ENCODE measurements around the gene MRPL41.
"Not testable (repeated sequence)": the region's sequence is repeated elsewhere in the genome, so short reads cannot be mapped to it uniquely, and the experiment has no call there.

Gene MRPL41

GRCh38 chr9:137586854-137587253 lies 35.2 kb downstream of the MRPL41 start:
- WGBS (ENCODE audit: insufficient coverage, insufficient read length) = no CpG with 5 or more reads among the region's 14 CpGs
- Histone ChIP-seq H3K4me3 (ENCODE audit: low read length) (no peak overlapping the region), H3K4me1 (ENCODE audit: control insufficient read depth, insufficient read depth, low read length) (peaks cover 3% of the 10 kb centered on the region), H3K27ac (ENCODE audit: low read length) (no peak overlapping the region), H3K27me3 (ENCODE audit: control insufficient read depth, insufficient read depth, low read length) (no peaks in the 10 kb centered on the region), H3K36me3 (ENCODE audit: control insufficient read depth, insufficient read depth, low read length) (peaks cover 42% of the 10 kb centered on the region), H3K9me3 (ENCODE audit: control insufficient read depth, insufficient read depth, low read length) (no peaks in the 10 kb centered on the region)
- no peak for DNase-seq (ENCODE audit: low read depth, low spot score)

GRCh38 chr9:137588311-137588710 lies 36.6 kb downstream of the MRPL41 start:
- Histone ChIP-seq H3K27me3 (ENCODE audit: control insufficient read depth, insufficient read depth, low read length) (no peaks in the 10 kb centered on the region), H3K36me3 (ENCODE audit: control insufficient read depth, insufficient read depth, low read length) (peaks cover 32% of the 10 kb centered on the region), H3K27ac (ENCODE audit: low read length) (no peak overlapping the region), H3K4me3 (ENCODE audit: low read length) (no peak overlapping the region), H3K4me1 (ENCODE audit: control insufficient read depth, insufficient read depth, low read length) (peaks cover 3% of the 10 kb centered on the region), H3K9me3 (ENCODE audit: control insufficient read depth, insufficient read depth, low read length) (no peaks in the 10 kb centered on the region)
- no CpG with 5 or more reads among the region's 13 CpGs for WGBS (ENCODE audit: insufficient coverage, insufficient read length)
- no peak for DNase-seq (ENCODE audit: low read depth, low spot score)

DNA sequence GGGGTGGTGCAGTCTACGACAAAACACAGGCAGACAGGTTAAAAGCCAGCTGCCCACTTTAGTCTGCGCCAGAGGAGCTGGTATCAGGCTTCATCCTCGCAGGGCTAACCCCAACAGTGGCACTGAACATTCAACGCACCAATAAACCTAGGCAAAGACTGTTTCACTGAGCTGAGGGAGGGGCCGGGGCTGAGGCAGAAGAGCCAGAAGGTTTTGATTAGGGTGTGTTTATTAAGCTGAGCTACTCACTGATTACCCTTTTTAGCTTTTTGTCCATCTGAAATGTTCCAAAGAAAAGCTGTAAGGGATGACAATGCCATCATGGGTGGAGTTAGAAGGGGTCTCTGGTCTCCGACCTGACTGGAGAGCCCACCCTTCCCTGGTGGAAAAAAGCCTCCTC lies 37.2 kb downstream of the MRPL41 start:
- H3K9me3 ChIP-seq (ENCODE audit: control insufficient read depth, insufficient read depth, low read length) = no peaks in the 10 kb centered on the region
- no peaks in the 10 kb centered on the region for H3K27me3 ChIP-seq (ENCODE audit: control insufficient read depth, insufficient read depth, low read length)
- DNase-seq (ENCODE audit: low read depth, low spot score) = no peak
- H3K36me3 ChIP-seq (ENCODE audit: control insufficient read depth, insufficient read depth, low read length) = peaks cover 30% of the 10 kb centered on the region
- peaks cover 3% of the 10 kb centered on the region for H3K4me1 ChIP-seq (ENCODE audit: control insufficient read depth, insufficient read depth, low read length)
- H3K27ac ChIP-seq (ENCODE audit: low read length) = no peak overlapping the region
- peak overlapping the region; percentile 96; the same call in 1 of the 2 replicates for H3K4me3 ChIP-seq (ENCODE audit: low read length)
- WGBS (ENCODE audit: insufficient coverage, insufficient read length) = no CpG with 5 or more reads among the region's 6 CpGs

- Histone ChIP-seq H3K27me3 (ENCODE audit: control insufficient read depth, insufficient read depth, low read length) (no peaks in the 10 kb centered on the region), H3K27ac (ENCODE audit: low read length) (no peak overlapping the region), H3K4me3 (ENCODE audit: low read length) (peak overlapping the region; percentile 96), H3K36me3 (ENCODE audit: control insufficient read depth, insufficient read depth, low read length) (peaks cover 24% of the 10 kb centered on the region), H3K4me1 (ENCODE audit: control insufficient read depth, insufficient read depth, low read length) (peaks cover 3% of the 10 kb centered on the region), H3K9me3 (ENCODE audit: control insufficient read depth, insufficient read depth, low read length) (no peaks in the 10 kb centered on the region)
- no CpG with 5 or more reads among the region's 58 CpGs for WGBS (ENCODE audit: insufficient coverage, insufficient read length)
- DNase-seq (ENCODE audit: low read depth, low spot score) = no peak
Measured at GRCh38 chr9:137589441-137590122, 37.9 kb downstream of the MRPL41 start.

DNA sequence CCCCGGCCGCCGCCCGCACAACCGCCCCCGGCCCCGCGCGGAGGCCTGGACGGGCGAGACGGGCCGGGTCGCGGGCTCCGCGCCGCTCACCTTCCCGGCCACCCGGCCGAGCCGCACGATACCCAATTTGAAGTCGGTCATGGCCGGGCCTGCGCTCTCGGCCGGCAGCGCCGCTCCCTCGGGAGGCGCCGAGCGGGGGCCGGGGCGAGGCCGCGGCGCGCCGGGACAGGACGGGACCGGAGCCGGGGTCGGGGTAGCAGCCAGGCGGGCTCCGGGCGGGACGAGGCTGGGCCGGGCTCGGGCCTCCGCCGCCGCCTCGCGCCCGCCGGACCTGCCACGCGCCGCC lies 38.4 kb downstream of the MRPL41 start:
- Histone ChIP-seq H3K4me1 (ENCODE audit: control insufficient read depth, insufficient read depth, low read length) (peaks cover 3% of the 10 kb centered on the region), H3K27me3 (ENCODE audit: control insufficient read depth, insufficient read depth, low read length) (no peaks in the 10 kb centered on the region), H3K4me3 (ENCODE audit: low read length) (peak overlapping the region; percentile 96), H3K36me3 (ENCODE audit: control insufficient read depth, insufficient read depth, low read length) (peaks cover 24% of the 10 kb centered on the region), H3K27ac (ENCODE audit: low read length) (no peak overlapping the region), H3K9me3 (ENCODE audit: control insufficient read depth, insufficient read depth, low read length) (no peaks in the 10 kb centered on the region)
- DNase-seq (ENCODE audit: low read depth, low spot score) = no peak
- no CpG with 5 or more reads among the region's 61 CpGs for WGBS (ENCODE audit: insufficient coverage, insufficient read length)

- H3K27me3 ChIP-seq (ENCODE audit: control insufficient read depth, insufficient read depth, low read length) = no peaks in the 10 kb centered on the region
- no peak within 1 kb of the TSS for H3K27ac ChIP-seq (ENCODE audit: low read length)
- DNase-seq (ENCODE audit: low read depth, low spot score) = no peak
- WGBS (ENCODE audit: insufficient coverage, insufficient read length) = no CpG with 5 or more reads among the region's 113 CpGs
- H3K4me3 ChIP-seq (ENCODE audit: low read length) = peak within 1 kb of the TSS; percentile 96
- H3K4me1 ChIP-seq (ENCODE audit: control insufficient read depth, insufficient read depth, low read length) = peaks cover 3% of the 10 kb centered on the region
- H3K36me3 ChIP-seq (ENCODE audit: control insufficient read depth, insufficient read depth, low read length) = peaks cover 21% of the 10 kb centered on the region
- no peaks in the 10 kb centered on the region for H3K9me3 ChIP-seq (ENCODE audit: control insufficient read depth, insufficient read depth, low read length)
Measured at GRCh38 chr9:137590469-137591383, 39.0 kb downstream of the MRPL41 start, which contains the start of gene ZMYND19. Gene ZMYND19, minus strand, starts transcription at chr9:137590512. Its CDS starts 249 bp downstream, at chr9:137590263.

DNA sequence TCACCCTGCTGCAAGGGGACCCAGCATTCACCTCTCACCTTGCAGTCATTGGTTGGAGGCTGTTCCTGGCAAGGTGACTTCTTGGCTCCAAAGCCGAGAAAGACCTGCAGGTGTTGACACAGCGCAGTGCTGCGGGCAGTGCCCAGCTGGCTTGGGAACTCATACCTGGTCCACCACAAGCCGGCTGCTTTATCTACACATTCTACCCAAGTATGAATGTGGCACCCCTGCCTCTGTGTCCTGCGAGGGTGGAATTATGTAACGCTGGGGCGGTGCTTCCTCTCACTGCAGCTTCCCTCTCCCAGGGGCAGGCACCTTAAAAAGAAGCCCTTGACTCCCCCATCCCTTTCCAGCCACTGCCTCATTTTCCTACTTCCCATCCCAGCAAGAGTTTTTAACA lies 41.1 kb downstream of the MRPL41 start:
- Histone ChIP-seq H3K4me3 (ENCODE audit: low read length) (no peak overlapping the region), H3K27me3 (ENCODE audit: control insufficient read depth, insufficient read depth, low read length) (no peaks in the 10 kb centered on the region), H3K9me3 (ENCODE audit: control insufficient read depth, insufficient read depth, low read length) (no peaks in the 10 kb centered on the region), H3K27ac (ENCODE audit: low read length) (no peak overlapping the region), H3K36me3 (ENCODE audit: control insufficient read depth, insufficient read depth, low read length) (peaks cover 4% of the 10 kb centered on the region), H3K4me1 (ENCODE audit: control insufficient read depth, insufficient read depth, low read length) (peaks cover 3% of the 10 kb centered on the region)
- WGBS (ENCODE audit: insufficient coverage, insufficient read length) = no CpG with 5 or more reads among the region's 7 CpGs
- DNase-seq (ENCODE audit: low read depth, low spot score) = no peak

DNA sequence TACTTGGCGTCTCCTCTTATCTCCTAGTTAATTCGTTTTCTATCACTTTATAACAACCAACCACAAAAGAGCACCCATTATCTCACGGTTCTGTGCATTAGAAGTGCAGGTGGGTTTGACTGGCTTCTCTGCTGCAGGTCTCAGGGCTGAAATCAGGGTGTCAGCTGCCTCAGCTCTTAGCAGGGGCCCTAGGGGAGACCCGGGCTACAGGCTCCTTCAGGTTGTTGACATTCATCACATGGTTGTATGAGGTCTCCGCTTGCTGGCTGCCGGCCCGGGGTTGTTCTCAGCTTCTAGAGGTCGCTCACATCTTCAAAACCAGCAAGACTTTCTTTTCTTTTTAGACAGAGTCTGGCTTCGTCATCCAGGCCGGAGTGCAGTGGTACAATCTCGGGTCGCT lies 41.5 kb downstream of the MRPL41 start:
- Histone ChIP-seq H3K27ac (ENCODE audit: low read length) (no peak overlapping the region), H3K4me3 (ENCODE audit: low read length) (no peak overlapping the region), H3K27me3 (ENCODE audit: control insufficient read depth, insufficient read depth, low read length) (no peaks in the 10 kb centered on the region), H3K9me3 (ENCODE audit: control insufficient read depth, insufficient read depth, low read length) (no peaks in the 10 kb centered on the region), H3K4me1 (ENCODE audit: control insufficient read depth, insufficient read depth, low read length) (peaks cover 3% of the 10 kb centered on the region), H3K36me3 (ENCODE audit: control insufficient read depth, insufficient read depth, low read length) (peaks cover 2% of the 10 kb centered on the region; the same call in 1 of the 2 replicates)
- DNase-seq (ENCODE audit: low read depth, low spot score) = no peak
- 100% methylated on average over 1 of the region's 12 CpGs for WGBS (ENCODE audit: insufficient coverage, insufficient read length)

- not testable (repeated sequence) for H3K27ac ChIP-seq (ENCODE audit: low read length); H3K9me3 ChIP-seq (ENCODE audit: control insufficient read depth, insufficient read depth, low read length); DNase-seq (ENCODE audit: low read depth, low spot score); H3K4me3 ChIP-seq (ENCODE audit: low read length); H3K36me3 ChIP-seq (ENCODE audit: control insufficient read depth, insufficient read depth, low read length); H3K27me3 ChIP-seq (ENCODE audit: control insufficient read depth, insufficient read depth, low read length); H3K4me1 ChIP-seq (ENCODE audit: control insufficient read depth, insufficient read depth, low read length)
- no CpG with 5 or more reads among the region's 7 CpGs for WGBS (ENCODE audit: insufficient coverage, insufficient read length)
Measured at GRCh38 chr9:137596577-137596976, 44.9 kb downstream of the MRPL41 start.

- no peak overlapping the region for H3K4me3 ChIP-seq (ENCODE audit: low read length)
- no peak overlapping the region for H3K27ac ChIP-seq (ENCODE audit: low read length)
- no CpG with 5 or more reads among the region's 8 CpGs for WGBS (ENCODE audit: insufficient coverage, insufficient read length)
- no peak for DNase-seq (ENCODE audit: low read depth, low spot score)
- H3K4me1 ChIP-seq (ENCODE audit: control insufficient read depth, insufficient read depth, low read length) = no peaks in the 10 kb centered on the region
- H3K27me3 ChIP-seq (ENCODE audit: control insufficient read depth, insufficient read depth, low read length) = no peaks in the 10 kb centered on the region
- no peaks in the 10 kb centered on the region for H3K9me3 ChIP-seq (ENCODE audit: control insufficient read depth, insufficient read depth, low read length)
- H3K36me3 ChIP-seq (ENCODE audit: control insufficient read depth, insufficient read depth, low read length) = no peaks in the 10 kb centered on the region
Measured at GRCh38 chr9:137598943-137599342, 47.3 kb downstream of the MRPL41 start.

All from iPS DF 6.9 (cell line).